Ramos (cell line): ENCODE measurements around the gene OBSCN.

Source experiments
- in situ Hi-C: fragments of 300-500 bp; cut with MboI; formaldehyde crosslinking; loops from one replicate; pipeline ENCODE4 v1.14.3; 2022; ENCODE audit warnings: low sequenced_read_pairs; ENCODE audit not compliant: unreplicated experiment

Gene OBSCN

GRCh38 chr1:228420968-228421826 is 213.4 kb downstream of the OBSCN start:
- in situ Hi-C loops = no loop called here

GRCh38 chr1:228423404-228424053 is 215.7 kb downstream of the OBSCN start:
- in situ Hi-C loops = no loop called here

- in situ Hi-C loops = no loop called here
These were observed 217.1 kb downstream of the OBSCN start for GRCh38 chr1:228424685-228425660.

- in situ Hi-C loops = no loop called here
These were observed 218.8 kb downstream of the OBSCN start for GRCh38 chr1:228426518-228427175.

GRCh38 chr1:228428412-228428811 is 220.6 kb downstream of the OBSCN start:
- in situ Hi-C loops = no loop called here
